ENCODE data around the gene MVK.
"Not testable (repeated sequence)": the region's sequence is repeated elsewhere in the genome, so short reads cannot be mapped to it uniquely, and the experiment has no call there.

MVK gene

DNA sequence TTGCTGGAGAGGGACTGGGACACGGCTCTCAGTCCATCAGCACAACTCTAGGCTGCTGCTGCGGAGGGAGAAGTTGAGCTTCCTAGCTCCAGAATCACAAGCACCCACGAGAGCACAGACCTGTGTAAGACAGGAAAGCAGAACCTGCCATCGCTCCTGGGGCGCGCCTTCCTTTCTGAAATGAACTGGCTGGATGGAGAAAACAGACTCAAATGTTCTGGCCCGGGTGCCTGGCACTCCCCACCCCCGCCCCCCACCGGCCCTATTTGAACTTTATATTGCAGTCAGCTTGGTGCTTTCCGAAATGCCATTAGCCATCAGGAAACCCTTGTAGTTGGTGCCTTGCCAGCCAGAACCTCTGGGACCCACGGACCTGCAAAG, 23.8 kb downstream of the MVK start:
- TF ChIP-seq, protein P1, sequence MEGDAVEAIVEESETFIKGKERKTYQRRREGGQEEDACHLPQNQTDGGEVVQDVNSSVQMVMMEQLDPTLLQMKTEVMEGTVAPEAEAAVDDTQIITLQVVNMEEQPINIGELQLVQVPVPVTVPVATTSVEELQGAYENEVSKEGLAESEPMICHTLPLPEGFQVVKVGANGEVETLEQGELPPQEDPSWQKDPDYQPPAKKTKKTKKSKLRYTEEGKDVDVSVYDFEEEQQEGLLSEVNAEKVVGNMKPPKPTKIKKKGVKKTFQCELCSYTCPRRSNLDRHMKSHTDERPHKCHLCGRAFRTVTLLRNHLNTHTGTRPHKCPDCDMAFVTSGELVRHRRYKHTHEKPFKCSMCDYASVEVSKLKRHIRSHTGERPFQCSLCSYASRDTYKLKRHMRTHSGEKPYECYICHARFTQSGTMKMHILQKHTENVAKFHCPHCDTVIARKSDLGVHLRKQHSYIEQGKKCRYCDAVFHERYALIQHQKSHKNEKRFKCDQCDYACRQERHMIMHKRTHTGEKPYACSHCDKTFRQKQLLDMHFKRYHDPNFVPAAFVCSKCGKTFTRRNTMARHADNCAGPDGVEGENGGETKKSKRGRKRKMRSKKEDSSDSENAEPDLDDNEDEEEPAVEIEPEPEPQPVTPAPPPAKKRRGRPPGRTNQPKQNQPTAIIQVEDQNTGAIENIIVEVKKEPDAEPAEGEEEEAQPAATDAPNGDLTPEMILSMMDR (IDR thresholded peaks at IDR 0.05; ENCODE audit: extremely low read depth, missing control alignments): no peak
- DNase-seq (ENCODE audit: low spot score): no peak

DNA sequence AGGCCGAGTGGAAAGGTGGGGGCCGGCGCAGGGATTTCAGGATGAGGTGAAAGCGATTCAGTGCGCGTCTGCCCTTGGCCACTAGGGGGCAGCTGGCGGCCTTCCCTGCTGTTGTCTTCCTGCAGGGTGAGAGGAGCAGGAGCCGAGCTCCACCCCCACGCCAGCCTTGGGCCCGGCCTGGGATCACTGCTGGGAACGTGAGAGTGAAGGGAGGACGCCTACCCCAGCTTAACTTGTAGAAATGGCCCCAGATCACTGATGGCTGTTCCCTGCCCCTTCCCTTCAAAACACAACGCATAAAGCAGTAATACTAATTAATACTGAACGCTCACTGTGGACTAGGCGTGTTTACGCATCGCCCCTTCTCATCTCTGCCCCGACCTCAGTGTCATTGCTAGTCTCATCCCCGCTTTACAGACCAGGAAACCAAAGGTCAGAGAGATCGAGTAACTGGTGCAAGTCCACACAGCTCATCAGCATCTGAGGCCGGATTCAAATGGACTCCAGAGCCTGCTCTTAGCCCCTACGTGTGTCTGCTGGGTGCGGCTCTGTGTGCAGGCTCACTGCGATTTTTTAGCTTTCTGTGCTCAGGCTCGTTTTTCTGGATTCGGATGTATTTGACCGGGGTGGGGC, 24.3 kb downstream of the MVK start:
- TF ChIP-seq, protein P1 (IDR thresholded peaks at IDR 0.05; ENCODE audit: extremely low read depth, missing control alignments): peak; percentile 92
- DNase-seq (ENCODE audit: low spot score): peak; percentile 86

DNA sequence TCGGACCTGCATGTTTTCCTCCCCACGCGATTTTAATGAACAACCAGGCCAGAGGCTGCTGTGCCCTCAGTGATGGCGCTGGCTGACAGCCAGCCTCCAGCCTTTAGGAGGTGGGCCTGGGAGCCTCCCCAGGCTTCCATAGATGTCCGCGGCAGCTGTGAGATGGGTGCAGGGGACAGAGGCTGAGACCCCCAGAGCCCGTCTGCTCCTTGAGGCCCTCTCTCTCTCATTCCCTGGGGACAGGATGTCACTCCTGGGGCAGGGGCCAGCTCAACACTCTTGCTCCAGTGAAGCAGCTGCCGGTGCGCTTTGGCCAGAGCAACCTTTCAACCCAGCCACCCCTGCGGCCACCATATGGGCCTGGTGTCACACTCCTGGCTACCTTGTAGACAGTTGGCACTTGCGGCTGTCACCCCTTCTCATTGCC, 24.8 kb downstream of the MVK start:
- TF ChIP-seq, protein P1 (IDR thresholded peaks at IDR 0.05; ENCODE audit: extremely low read depth, missing control alignments): no peak
- no peak for DNase-seq (ENCODE audit: low spot score)

DNA sequence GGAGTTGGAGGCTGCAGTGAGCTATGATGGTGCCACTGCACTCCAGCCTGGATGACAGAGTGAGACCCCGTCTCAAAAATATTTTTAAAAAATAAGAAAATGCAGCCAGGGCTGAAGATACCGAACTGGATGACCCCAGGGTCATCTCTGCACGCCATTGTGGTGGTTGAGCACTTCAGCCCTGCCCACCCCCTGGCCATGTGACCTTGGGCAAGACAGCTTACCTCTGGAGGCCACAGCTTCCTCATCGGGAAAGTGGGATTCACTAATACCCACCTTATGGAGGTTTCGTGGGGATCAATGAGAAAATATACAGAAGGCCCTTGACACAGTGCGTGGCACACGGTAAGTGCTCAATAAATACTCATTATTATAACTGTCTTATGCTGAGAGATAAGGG, 25.5 kb downstream of the MVK start:
- TF ChIP-seq, protein P1 (IDR thresholded peaks at IDR 0.05; ENCODE audit: extremely low read depth, missing control alignments): no peak
- DNase-seq (ENCODE audit: low spot score): no peak

DNA sequence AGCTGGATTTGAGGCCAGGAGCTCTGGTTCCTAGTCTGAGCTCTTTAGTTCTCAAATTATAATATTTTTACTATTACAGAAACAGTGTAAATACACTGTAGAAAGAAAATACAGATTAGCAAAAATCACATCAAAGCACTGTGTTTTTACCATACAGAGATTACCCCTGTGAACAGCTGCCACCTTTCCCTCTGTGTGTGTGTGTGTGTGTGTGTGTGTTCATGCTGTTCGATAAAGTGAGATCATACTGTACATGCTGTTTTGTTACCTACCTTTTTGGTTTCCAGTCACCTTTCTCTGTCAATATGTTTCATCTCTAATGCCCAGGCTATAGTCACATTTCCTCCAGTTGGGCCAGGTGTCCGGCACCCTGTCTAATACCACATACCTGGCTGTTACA, 26.9 kb downstream of the MVK start:
- no peak for DNase-seq (ENCODE audit: low spot score)
- TF ChIP-seq, protein P1 (IDR thresholded peaks at IDR 0.05; ENCODE audit: extremely low read depth, missing control alignments): no peak

DNA sequence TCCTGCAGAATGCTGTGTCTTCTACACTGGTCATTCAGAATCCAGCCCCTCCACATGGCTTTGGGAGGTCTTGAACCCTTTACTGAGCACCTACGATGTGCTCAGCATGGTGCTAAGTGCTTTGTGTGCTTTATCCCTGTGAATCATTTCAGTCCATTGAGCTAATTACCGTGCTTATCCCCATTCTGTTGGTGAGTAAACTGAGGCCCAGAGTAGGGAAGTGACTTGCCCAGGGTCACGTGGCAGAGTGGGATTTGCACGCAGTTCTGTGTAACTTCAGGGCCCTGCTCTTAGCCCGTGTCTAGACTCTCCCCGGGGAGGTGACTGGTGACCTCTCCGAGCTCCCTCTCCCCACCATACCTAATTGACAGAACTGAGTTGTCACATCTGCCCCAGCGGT, 27.4 kb downstream of the MVK start:
- TF ChIP-seq, protein P1 (IDR thresholded peaks at IDR 0.05; ENCODE audit: extremely low read depth, missing control alignments): no peak
- DNase-seq (ENCODE audit: low spot score): no peak

DNA sequence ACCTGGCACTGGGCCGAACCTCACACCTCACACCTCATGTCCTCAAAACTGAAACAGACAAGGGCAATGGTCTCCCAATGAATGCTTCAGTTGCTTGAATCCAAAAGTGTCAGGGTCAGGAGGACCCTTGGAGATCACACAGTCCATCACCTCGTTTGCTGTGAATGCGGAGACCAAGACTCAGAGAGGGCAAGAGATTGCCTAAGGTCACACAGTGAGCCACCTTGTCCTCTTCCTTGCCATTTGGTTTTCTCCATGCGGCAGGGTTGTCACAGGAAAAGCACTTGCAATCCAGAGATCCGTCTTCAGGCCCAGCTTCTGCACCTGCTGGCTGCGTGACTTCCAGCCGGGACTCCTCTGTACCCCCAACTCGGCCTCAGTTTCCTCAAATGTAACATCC, 28.0 kb downstream of the MVK start:
- no peak for DNase-seq (ENCODE audit: low spot score)
- TF ChIP-seq, protein P1 (IDR thresholded peaks at IDR 0.05; ENCODE audit: extremely low read depth, missing control alignments): no peak

DNA sequence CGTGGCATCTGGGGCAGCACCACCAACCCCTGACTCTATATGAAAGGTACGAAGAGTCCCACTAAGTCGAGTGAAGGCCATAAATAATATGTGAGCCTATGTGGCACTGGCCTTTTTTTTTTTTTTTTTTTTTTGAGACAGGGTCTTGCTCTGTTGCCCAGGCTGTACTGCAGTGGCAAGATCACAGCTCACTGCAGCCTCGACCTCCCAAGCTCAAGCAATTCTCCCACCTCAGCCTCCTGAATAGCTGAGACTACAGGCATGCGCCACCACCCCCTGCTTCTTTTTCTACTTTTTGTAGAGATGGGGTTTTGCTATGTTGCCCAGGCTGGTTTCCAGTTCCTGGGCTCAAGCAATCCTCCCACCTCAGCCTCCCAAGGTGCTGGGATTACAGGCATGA, 28.5 kb downstream of the MVK start:
- DNase-seq (ENCODE audit: low spot score): not testable (repeated sequence)

All from GM20000 (cell line).